GM23338 (cell line): ENCODE data around the gene CASP3. TPM values are rescaled to one million over a fixed set of nuclear protein-coding genes. Genes with fewer than 3 reads are reported as not detected.

Source experiments
- ATAC-seq: fragments of 200-7000 bp; cut with Tn5 transposase; 3 replicates; pipeline ENCODE4 v1.9.1; 2020
- DNase-seq: peaks from one replicate; pipeline ENCODE4 v3.0.0-alpha.2; 2015; ENCODE audit warnings: low spot score
- H2AFZ ChIP-seq: fragments of 200-600 bp; sonication (generic); 2 replicates; pipeline ENCODE4 v1.8.0; 2016; ENCODE audit warnings: antibody characterized with exemption, mild to moderate bottlenecking, moderate library complexity
- H3F3A ChIP-seq: fragments of 200-600 bp; sonication (generic); replicated peaks from 2 replicates; pipeline ENCODE4 v1.8.0; 2017; ENCODE audit warnings: antibody characterized with exemption, mixed run types, low read depth
- H3K27ac ChIP-seq: fragments of 200-600 bp; sonication (generic); 2 replicates; pipeline ENCODE4 v1.6.1; 2016; ENCODE audit warnings: low read depth
- H3K27me3 ChIP-seq: fragments of 200-600 bp; sonication (generic); 2 replicates; pipeline ENCODE4 v1.8.0; 2016; ENCODE audit warnings: mild to moderate bottlenecking, mixed run types, moderate library complexity; ENCODE audit not compliant: insufficient read depth
- H3K36me3 ChIP-seq: fragments of 200-600 bp; sonication (generic); 2 replicates; pipeline ENCODE4 v1.8.0; 2016; ENCODE audit warnings: mild to moderate bottlenecking; ENCODE audit not compliant: insufficient read depth
- H3K4me1 ChIP-seq: fragments of 200-600 bp; sonication (generic); 2 replicates; pipeline ENCODE4 v1.8.0; 2016; ENCODE audit warnings: mild to moderate bottlenecking, moderate library complexity; ENCODE audit not compliant: insufficient read depth
- H3K4me2 ChIP-seq: fragments of 200-600 bp; sonication (generic); 2 replicates; pipeline ENCODE4 v1.7.1; 2017; ENCODE audit warnings: mixed run types
- H3K4me3 ChIP-seq: fragments of 200-600 bp; sonication (generic); 2 replicates; pipeline ENCODE4 v1.6.1; 2016; ENCODE audit warnings: mixed run types
- H3K79me2 ChIP-seq: fragments of 200-600 bp; sonication (generic); replicated peaks from 2 replicates; pipeline ENCODE4 v1.8.0; 2017; ENCODE audit warnings: mild to moderate bottlenecking; ENCODE audit not compliant: insufficient read depth
- H3K9me2 ChIP-seq: fragments of 200-600 bp; sonication (generic); 2 replicates; pipeline ENCODE4 v1.8.0; 2017; ENCODE audit not compliant: insufficient read depth
- H4K20me1 ChIP-seq: fragments of 200-600 bp; sonication (generic); replicated peaks from 2 replicates; pipeline ENCODE4 v1.8.0; 2017; ENCODE audit warnings: mild to moderate bottlenecking; ENCODE audit not compliant: insufficient read depth
- H3K27ac Mint-ChIP-seq: 2 replicates; pipeline ENCODE4 v1.8.0; 2020; ENCODE audit warnings: inconsistent platforms, mild to moderate bottlenecking, moderate library complexity, mixed read lengths
- H3K27me3 Mint-ChIP-seq: 3 replicates; pipeline ENCODE4 v1.8.0; 2022; ENCODE audit warnings: low read depth, mild to moderate bottlenecking, moderate library complexity, mixed read lengths, inconsistent platforms; ENCODE audit not compliant: insufficient read depth, poor library complexity
- H3K36me3 Mint-ChIP-seq: 3 replicates; pipeline ENCODE4 v1.8.0; 2021; ENCODE audit warnings: low read depth, mild to moderate bottlenecking, inconsistent platforms, moderate library complexity, mixed read lengths
- H3K4me1 Mint-ChIP-seq: 3 replicates; pipeline ENCODE4 v1.8.0; 2020; ENCODE audit warnings: mild to moderate bottlenecking, inconsistent platforms, mixed read lengths
- H3K4me3 Mint-ChIP-seq: 3 replicates; pipeline ENCODE4 v1.8.0; 2021; ENCODE audit warnings: moderate library complexity, mild to moderate bottlenecking, inconsistent platforms, mixed read lengths
- H3K9me3 Mint-ChIP-seq: 3 replicates; pipeline ENCODE4 v1.8.0; 2020; ENCODE audit warnings: moderate library complexity, mild to moderate bottlenecking, inconsistent platforms, mixed read lengths
- ETS1 ChIP-seq: IDR thresholded peaks from 2 replicates; pipeline ENCODE4 v1.6.1; 2016; ENCODE audit warnings: antibody characterized with exemption
- JUNB ChIP-seq: IDR thresholded peaks from one replicate; pipeline ENCODE4 v1.6.1; 2016; ENCODE audit warnings: antibody characterized with exemption; ENCODE audit not compliant: unreplicated experiment
- NANOG ChIP-seq: IDR thresholded peaks from 2 replicates; pipeline ENCODE4 v1.6.1; 2016; ENCODE audit warnings: antibody characterized with exemption, borderline replicate concordance
- STAT1 ChIP-seq: IDR thresholded peaks from one replicate; pipeline ENCODE4 v1.6.1; 2016; ENCODE audit warnings: antibody characterized with exemption; ENCODE audit not compliant: unreplicated experiment
- ZNF114 ChIP-seq: fragments of 250-450 bp; sonication (Bioruptor Pico); IDR thresholded peaks from 2 replicates; pipeline ENCODE4 v1.5.0; 2020; ENCODE audit warnings: mild to moderate bottlenecking, moderate library complexity
- polyA plus RNA-seq: library from polyadenylated mRNA; unstranded; fragments of >200 nt; fragmentation: Nextera tagmentation; extraction: Ambion mirVana; gene quantifications from 2 replicates; pipeline ENCODE4 v1.2.1, GENCODE V29; 2016
- total RNA-seq: library from RNA; depleted of rRNA; stranded (reverse); fragments of >200 nt; shearing (Covaris generic); gene quantifications from 2 replicates; pipeline ENCODE4 v1.2.3, GENCODE V29; 2014
- TF ChIP-seq, protein P1 (sequence below): fragments of 250-450 bp; sonication (Bioruptor Pico); IDR thresholded peaks from 2 replicates; pipeline ENCODE4 v1.5.0; 2020; ENCODE audit warnings: mild to moderate bottlenecking, moderate library complexity
- TF ChIP-seq, protein P2 (sequence below), 2 experiments: fragments of 200-600 bp in 1 of 2; sonication (generic) in 1 of 2; conservative IDR thresholded peaks; 2 replicates each; pipeline versions ENCODE4 v1.5.1 to v1.6.1; 2016 to 2017; ENCODE audit warnings: antibody characterized with exemption in 2 of 2, low read depth in 2 of 2, mild to moderate bottlenecking in 2 of 2, moderate library complexity in 1 of 2

Gene CASP3
- total and polyA plus RNA-seq, 2 experiments from 2014 or later: 50.5 to 84.4 TPM

GRCh38 chr4:184636144-184636543 is 13.1 kb downstream of the CASP3 start:
- ATAC-seq: no peak

More at GRCh38 chr4:184636144-184636543, 13.1 kb downstream of the CASP3 start:
- Histone ChIP-seq H3K4me3 (no peak overlapping the region), H3F3A (no peaks in the 10 kb centered on the region), H3K4me2 (no peak overlapping the region), H3K36me3 (peaks cover 16% of the 10 kb centered on the region), H3K79me2 (peaks cover 65% of the 10 kb centered on the region), H3K4me1 (no peaks in the 10 kb centered on the region), H3K27ac (no peak overlapping the region), H3K9me2 (no peaks in the 10 kb centered on the region), H2AFZ (no peak overlapping the region), H3K27me3 (no peaks in the 10 kb centered on the region), H4K20me1 (peaks cover 18% of the 10 kb centered on the region)
- Mint-ChIP-seq H3K9me3 (no peaks in the 10 kb centered on the region), H3K4me3 (no peak overlapping the region), H3K4me1 (peaks cover 13% of the 10 kb centered on the region), H3K27me3 (no peaks in the 10 kb centered on the region), H3K36me3 (peaks cover 72% of the 10 kb centered on the region), H3K27ac (no peak overlapping the region)
- TF ChIP-seq, protein P1, sequence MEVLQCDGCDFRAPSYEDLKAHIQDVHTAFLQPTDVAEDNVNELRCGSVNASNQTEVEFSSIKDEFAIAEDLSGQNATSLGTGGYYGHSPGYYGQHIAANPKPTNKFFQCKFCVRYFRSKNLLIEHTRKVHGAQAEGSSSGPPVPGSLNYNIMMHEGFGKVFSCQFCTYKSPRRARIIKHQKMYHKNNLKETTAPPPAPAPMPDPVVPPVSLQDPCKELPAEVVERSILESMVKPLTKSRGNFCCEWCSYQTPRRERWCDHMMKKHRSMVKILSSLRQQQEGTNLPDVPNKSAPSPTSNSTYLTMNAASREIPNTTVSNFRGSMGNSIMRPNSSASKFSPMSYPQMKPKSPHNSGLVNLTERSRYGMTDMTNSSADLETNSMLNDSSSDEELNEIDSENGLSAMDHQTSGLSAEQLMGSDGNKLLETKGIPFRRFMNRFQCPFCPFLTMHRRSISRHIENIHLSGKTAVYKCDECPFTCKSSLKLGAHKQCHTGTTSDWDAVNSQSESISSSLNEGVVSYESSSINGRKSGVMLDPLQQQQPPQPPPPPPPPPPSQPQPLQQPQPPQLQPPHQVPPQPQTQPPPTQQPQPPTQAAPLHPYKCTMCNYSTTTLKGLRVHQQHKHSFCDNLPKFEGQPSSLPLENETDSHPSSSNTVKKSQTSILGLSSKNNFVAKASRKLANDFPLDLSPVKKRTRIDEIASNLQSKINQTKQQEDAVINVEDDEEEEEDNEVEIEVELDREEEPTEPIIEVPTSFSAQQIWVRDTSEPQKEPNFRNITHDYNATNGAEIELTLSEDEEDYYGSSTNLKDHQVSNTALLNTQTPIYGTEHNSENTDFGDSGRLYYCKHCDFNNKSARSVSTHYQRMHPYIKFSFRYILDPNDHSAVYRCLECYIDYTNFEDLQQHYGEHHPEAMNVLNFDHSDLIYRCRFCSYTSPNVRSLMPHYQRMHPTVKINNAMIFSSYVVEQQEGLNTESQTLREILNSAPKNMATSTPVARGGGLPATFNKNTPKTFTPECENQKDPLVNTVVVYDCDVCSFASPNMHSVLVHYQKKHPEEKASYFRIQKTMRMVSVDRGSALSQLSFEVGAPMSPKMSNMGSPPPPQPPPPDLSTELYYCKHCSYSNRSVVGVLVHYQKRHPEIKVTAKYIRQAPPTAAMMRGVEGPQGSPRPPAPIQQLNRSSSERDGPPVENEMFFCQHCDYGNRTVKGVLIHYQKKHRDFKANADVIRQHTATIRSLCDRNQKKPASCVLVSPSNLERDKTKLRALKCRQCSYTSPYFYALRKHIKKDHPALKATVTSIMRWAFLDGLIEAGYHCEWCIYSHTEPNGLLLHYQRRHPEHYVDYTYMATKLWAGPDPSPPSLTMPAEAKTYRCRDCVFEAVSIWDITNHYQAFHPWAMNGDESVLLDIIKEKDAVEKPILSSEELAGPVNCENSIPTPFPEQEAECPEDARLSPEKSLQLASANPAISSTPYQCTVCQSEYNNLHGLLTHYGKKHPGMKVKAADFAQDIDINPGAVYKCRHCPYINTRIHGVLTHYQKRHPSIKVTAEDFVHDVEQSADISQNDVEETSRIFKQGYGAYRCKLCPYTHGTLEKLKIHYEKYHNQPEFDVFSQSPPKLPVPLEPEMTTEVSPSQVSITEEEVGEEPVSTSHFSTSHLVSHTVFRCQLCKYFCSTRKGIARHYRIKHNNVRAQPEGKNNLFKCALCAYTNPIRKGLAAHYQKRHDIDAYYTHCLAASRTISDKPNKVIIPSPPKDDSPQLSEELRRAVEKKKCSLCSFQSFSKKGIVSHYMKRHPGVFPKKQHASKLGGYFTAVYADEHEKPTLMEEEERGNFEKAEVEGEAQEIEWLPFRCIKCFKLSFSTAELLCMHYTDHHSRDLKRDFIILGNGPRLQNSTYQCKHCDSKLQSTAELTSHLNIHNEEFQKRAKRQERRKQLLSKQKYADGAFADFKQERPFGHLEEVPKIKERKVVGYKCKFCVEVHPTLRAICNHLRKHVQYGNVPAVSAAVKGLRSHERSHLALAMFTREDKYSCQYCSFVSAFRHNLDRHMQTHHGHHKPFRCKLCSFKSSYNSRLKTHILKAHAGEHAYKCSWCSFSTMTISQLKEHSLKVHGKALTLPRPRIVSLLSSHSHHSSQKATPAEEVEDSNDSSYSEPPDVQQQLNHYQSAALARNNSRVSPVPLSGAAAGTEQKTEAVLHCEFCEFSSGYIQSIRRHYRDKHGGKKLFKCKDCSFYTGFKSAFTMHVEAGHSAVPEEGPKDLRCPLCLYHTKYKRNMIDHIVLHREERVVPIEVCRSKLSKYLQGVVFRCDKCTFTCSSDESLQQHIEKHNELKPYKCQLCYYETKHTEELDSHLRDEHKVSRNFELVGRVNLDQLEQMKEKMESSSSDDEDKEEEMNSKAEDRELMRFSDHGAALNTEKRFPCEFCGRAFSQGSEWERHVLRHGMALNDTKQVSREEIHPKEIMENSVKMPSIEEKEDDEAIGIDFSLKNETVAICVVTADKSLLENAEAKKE (CRISPR knock-in tag): no peak
- TF ChIP-seq ETS1: no peak
- TF ChIP-seq ZNF114: no peak
- no peak for TF ChIP-seq NANOG
- no peak for TF ChIP-seq STAT1
- TF ChIP-seq JUNB: no peak
- TF ChIP-seq, protein P2, sequence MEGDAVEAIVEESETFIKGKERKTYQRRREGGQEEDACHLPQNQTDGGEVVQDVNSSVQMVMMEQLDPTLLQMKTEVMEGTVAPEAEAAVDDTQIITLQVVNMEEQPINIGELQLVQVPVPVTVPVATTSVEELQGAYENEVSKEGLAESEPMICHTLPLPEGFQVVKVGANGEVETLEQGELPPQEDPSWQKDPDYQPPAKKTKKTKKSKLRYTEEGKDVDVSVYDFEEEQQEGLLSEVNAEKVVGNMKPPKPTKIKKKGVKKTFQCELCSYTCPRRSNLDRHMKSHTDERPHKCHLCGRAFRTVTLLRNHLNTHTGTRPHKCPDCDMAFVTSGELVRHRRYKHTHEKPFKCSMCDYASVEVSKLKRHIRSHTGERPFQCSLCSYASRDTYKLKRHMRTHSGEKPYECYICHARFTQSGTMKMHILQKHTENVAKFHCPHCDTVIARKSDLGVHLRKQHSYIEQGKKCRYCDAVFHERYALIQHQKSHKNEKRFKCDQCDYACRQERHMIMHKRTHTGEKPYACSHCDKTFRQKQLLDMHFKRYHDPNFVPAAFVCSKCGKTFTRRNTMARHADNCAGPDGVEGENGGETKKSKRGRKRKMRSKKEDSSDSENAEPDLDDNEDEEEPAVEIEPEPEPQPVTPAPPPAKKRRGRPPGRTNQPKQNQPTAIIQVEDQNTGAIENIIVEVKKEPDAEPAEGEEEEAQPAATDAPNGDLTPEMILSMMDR (conservative IDR thresholded peaks at IDR 0.05; ENCODE audit: low read depth in 2 of 2): no peak
- DNase-seq: no peak
